ENCODE results near the gene CBX1. TPM values are rescaled to one million over a fixed set of nuclear protein-coding genes. Genes with fewer than 3 reads are reported as not detected.

CBX1 gene
- total and polyA plus RNA-seq, 2 donors (not counting 3 experiments of a cell fraction or from before 2014, with no cell fraction given) = 20.4 to 95.2 TPM

DNA sequence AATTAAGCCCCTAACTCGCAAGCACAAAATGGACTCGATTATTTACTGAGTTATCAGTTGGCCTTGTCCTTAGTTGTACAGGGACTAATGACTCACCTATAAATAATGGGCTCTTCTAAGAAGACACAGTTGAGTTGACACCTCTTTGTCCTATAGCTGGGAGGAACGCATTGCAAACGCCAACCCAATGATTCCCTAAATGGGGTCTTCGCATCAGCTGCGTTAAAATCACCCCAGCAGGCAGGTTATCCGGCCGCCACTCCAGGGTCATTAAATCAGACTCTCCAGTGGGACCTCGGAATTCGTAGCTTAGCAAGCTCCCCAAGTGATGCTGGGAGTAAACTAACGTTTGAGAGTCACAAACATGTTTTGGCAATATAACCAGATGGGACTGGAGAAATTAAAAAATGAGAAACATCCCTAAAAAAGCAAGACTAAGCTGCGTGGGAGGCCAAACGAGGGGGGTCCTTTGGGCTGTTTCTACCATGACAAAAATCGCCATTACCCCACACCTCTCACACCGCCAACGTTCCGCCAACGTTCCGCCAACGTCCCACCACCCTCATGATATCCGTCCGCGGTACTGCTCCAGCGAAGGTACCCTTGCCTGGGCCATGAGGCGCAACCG, 54.1 kb downstream of the CBX1 start:
- dilution Hi-C loops (cut with MboI; ENCODE audit: extremely low pct_ligation_motif_present, low sequenced_read_pairs) = no loop called here
- POLR2A ChIA-PET = interaction anchor here (0.6 to 2.0 kb wide), 5 partner anchors 12 to 54 kb away, joined by 4 to 9 read pairs (median 5); partner anchors contain the start of gene CBX1

GRCh38 chr17:48046296-48046695, 55.0 kb downstream of the CBX1 start:
- Histone ChIP-seq H3K79me2 (ENCODE audit: control insufficient read depth, insufficient read depth, low read length) (peaks cover 19% of the 10 kb centered on the region), H3K9me3 (replicated peaks; ENCODE audit: control insufficient read depth, insufficient read depth, low read length) (no peaks in the 10 kb centered on the region), H3K9me1 (replicated peaks; ENCODE audit: control insufficient read depth, extremely low read depth, insufficient read depth, low read length) (no peaks in the 10 kb centered on the region), H4K20me1 (replicated peaks; ENCODE audit: control insufficient read depth, extremely low read depth, insufficient read depth, low read length) (no peaks in the 10 kb centered on the region), H3K36me3 (ENCODE audit: control insufficient read depth in 2 of 2, extremely low read depth in 1 of 2, insufficient read depth in 2 of 2, low read length in 2 of 2) (peaks cover 0 to under 1% of the 10 kb centered on the region in 2 experiments), H3K4me1 (ENCODE audit: control insufficient read depth, extremely low read depth, insufficient read depth, low read length) (peaks cover 24% of the 10 kb centered on the region), H3K27ac (ENCODE audit: insufficient read depth, low read depth, low read length) (no peak overlapping the region), H3K9ac (replicated peaks; ENCODE audit: extremely low read depth, insufficient read depth, low read length) (no peak overlapping the region), H2AFZ (ENCODE audit: low read depth, low read length) (no peak overlapping the region), H3K4me2 (ENCODE audit: insufficient read depth, low read length) (peak overlapping the region; percentile 72), H3K27me3 (ENCODE audit: control insufficient read depth in 2 of 2, insufficient read depth in 2 of 2, low read length in 2 of 2) (no peaks in the 10 kb centered on the region), H3K4me3 (replicated peaks in 1 of 3; ENCODE audit: insufficient read depth in 1 of 3, low read depth in 1 of 3, low read length in 3 of 3) (no peak overlapping the region)
- BruUV-seq (replicated peaks) = no TSS peak
- FAIRE-seq (no peak), DNase-seq (ENCODE audit: low read depth, low spot score) (no peak)
- CTCF ChIA-PET = interaction anchor here (1.2 to 6.3 kb wide), 4 partner anchors 10 to 52 kb away, joined by 3 to 64 read pairs (median 18); no protein-coding TSS in a partner anchor
- intact Hi-C loops (cut with micrococcal nuclease) = loop anchor here (5.0 kb wide), 1 partner anchor 196 kb away; no protein-coding TSS in a partner anchor
- POLR2A ChIA-PET = no interaction called here
- TF ChIP-seq JUN (IDR thresholded peaks at IDR 0.05; ENCODE audit: borderline replicate concordance, insufficient read depth, insufficient read length, low read depth) (no peak), GATA2 (IDR thresholded peaks at IDR 0.05; ENCODE audit: insufficient read depth, insufficient read length, low read depth, low read length) (no peak), CTCF (IDR thresholded peaks at IDR 0.05; ENCODE audit: extremely low read depth in 1 of 2, insufficient read depth in 1 of 2, low read depth in 1 of 2, low read length in 2 of 2) (no peak), EZH2 (IDR thresholded peaks at IDR 0.05; ENCODE audit: borderline replicate concordance, low read depth, low read length, severe bottlenecking) (no peak), MYC (IDR thresholded peaks at IDR 0.05; ENCODE audit: low read depth, low read length) (no peak), POLR2AphosphoS5 (IDR thresholded peaks at IDR 0.05; ENCODE audit: insufficient read depth, low read depth, low read length) (no peak), MAX (IDR thresholded peaks at IDR 0.05; ENCODE audit: insufficient read depth, insufficient read length) (no peak), FOS (IDR thresholded peaks at IDR 0.05; ENCODE audit: borderline replicate concordance, insufficient read depth, low read length) (no peak), POLR2A (IDR thresholded peaks at IDR 0.05; ENCODE audit: low read depth, low read length) (no peak)
- dilution Hi-C loops (cut with MboI; ENCODE audit: extremely low pct_ligation_motif_present, low sequenced_read_pairs) = no loop called here

More for the DNA sequence above, 54.1 kb downstream of the CBX1 start:
- no peaks in the 10 kb centered on the region for H3K9me1 ChIP-seq (replicated peaks; ENCODE audit: control insufficient read depth, extremely low read depth, insufficient read depth, low read length)
- H3K4me2 ChIP-seq (ENCODE audit: insufficient read depth, low read length) = peak overlapping the region; percentile 72
- peaks cover 34% of the 10 kb centered on the region for H3K4me1 ChIP-seq (ENCODE audit: control insufficient read depth, extremely low read depth, insufficient read depth, low read length)
- H3K27me3 ChIP-seq (ENCODE audit: control insufficient read depth in 2 of 2, insufficient read depth in 2 of 2, low read length in 2 of 2) = no peaks in the 10 kb centered on the region
- peaks cover 28% of the 10 kb centered on the region for H3K79me2 ChIP-seq (ENCODE audit: control insufficient read depth, insufficient read depth, low read length)
- H3K9me3 ChIP-seq (replicated peaks; ENCODE audit: control insufficient read depth, insufficient read depth, low read length) = no peaks in the 10 kb centered on the region
- FAIRE-seq = no peak
- H3K9ac ChIP-seq (replicated peaks; ENCODE audit: extremely low read depth, insufficient read depth, low read length) = peak overlapping the region; percentile 59
- peak overlapping the region; percentile 61 for H3K27ac ChIP-seq (ENCODE audit: insufficient read depth, low read depth, low read length)
- TSS peak; percentile 63 for BruUV-seq (replicated peaks)
- TF ChIP-seq POLR2A (IDR thresholded peaks at IDR 0.05; ENCODE audit: low read depth, low read length) = no peak
- TF ChIP-seq JUN (IDR thresholded peaks at IDR 0.05; ENCODE audit: borderline replicate concordance, insufficient read depth, insufficient read length, low read depth) = peak; percentile 2
- no peaks in the 10 kb centered on the region for H4K20me1 ChIP-seq (replicated peaks; ENCODE audit: control insufficient read depth, extremely low read depth, insufficient read depth, low read length)
- peak overlapping the region; percentile 51 for H2AFZ ChIP-seq (ENCODE audit: low read depth, low read length)
- H3K4me3 ChIP-seq (replicated peaks in 1 of 3; ENCODE audit: insufficient read depth in 1 of 3, low read depth in 1 of 3, low read length in 3 of 3) = peak overlapping the region; percentile 2 to 70 (median 52)
- intact Hi-C loops (cut with micrococcal nuclease) = loop anchor here (5.0 kb wide), 1 partner anchor 195 kb away; no protein-coding TSS in a partner anchor
- CTCF ChIA-PET = interaction anchor here (0.9 to 6.3 kb wide), 5 partner anchors 11 to 33 kb away, joined by 3 to 64 read pairs (median 23); no protein-coding TSS in a partner anchor
- DNase-seq (ENCODE audit: low read depth, low spot score) = no peak
- peaks cover 0 to 2% of the 10 kb centered on the region in 2 experiments for H3K36me3 ChIP-seq (ENCODE audit: control insufficient read depth in 2 of 2, extremely low read depth in 1 of 2, insufficient read depth in 2 of 2, low read length in 2 of 2)
